GM12878 (cell line): ENCODE results near the gene MARCHF2. TPM values are rescaled to one million over a fixed set of nuclear protein-coding genes. Genes with fewer than 3 reads are reported as not detected.

Source experiments
- ATAC-seq: fragments of 200-7000 bp; cut with Tn5 transposase; 3 replicates; pipeline ENCODE4 v1.9.1; 2020; ENCODE audit warnings: mild to moderate bottlenecking, moderate library complexity
- BruUV-seq: library from RNA; stranded (reverse); fragments of 400-500 nt; replicated peaks from 2 replicates; lab custom pipeline; 2021; lab: Mats Ljungman, UMichigan
- CTCF ChIA-PET: fragments of 300-600 bp; sonication (Branson Sonifier 250); formaldehyde crosslinking; extraction: SDS; loops from one replicate; lab custom pipeline; 2021; ENCODE audit warnings: inconsistent platforms; lab: Yijun Ruan, JAX
- POLR2A ChIA-PET: fragments of 350-600 bp; formaldehyde crosslinking; extraction: SDS; loops from one replicate; lab custom pipeline; 2021; ENCODE audit warnings: inconsistent platforms; lab: Charles Lee
- RAD21 ChIA-PET: fragments of 300-600 bp; sonication (Branson Sonifier 250); formaldehyde crosslinking; loops from one replicate; lab custom pipeline; 2023; ENCODE audit warnings: antibody characterized with exemption; ENCODE audit not compliant: unreplicated experiment; lab: Charles Lee
- SMC1A ChIA-PET: fragments of 300-600 bp; sonication (Branson Sonifier 250); formaldehyde crosslinking; loops from one replicate; lab custom pipeline; 2023; ENCODE audit not compliant: unreplicated experiment, uncharacterized antibody; lab: Charles Lee
- DNase-seq: peaks from one replicate; pipeline ENCODE4 v3.0.0-alpha.2; 2011; ENCODE audit warnings: low read depth, low spot score
- FAIRE-seq: peaks from 3 replicates; lab custom pipeline; 2011; peaks lifted over from hg19 to GRCh38; lab: Jason Lieb, UNC
- H2AFZ ChIP-seq: 2 replicates; pipeline ENCODE4 v1.6.0; 2011; ENCODE audit warnings: low read depth, low read length, control low read depth; ENCODE audit not compliant: control insufficient read depth
- H3K27ac ChIP-seq: 2 replicates; pipeline ENCODE4 v1.5.1; 2011; ENCODE audit warnings: control low read depth; ENCODE audit not compliant: control insufficient read depth, insufficient read depth
- H3K27me3 ChIP-seq, 2 experiments: replicated peaks in 1 of 2; 2 replicates each; pipeline versions ENCODE4 v1.6.0 to v1.6.1; 2011; ENCODE audit warnings: low read length in 1 of 2; ENCODE audit not compliant: control insufficient read depth in 2 of 2, insufficient read depth in 2 of 2
- H3K36me3 ChIP-seq, 2 experiments: 2 replicates each; pipeline ENCODE4 v1.5.1; 2011; ENCODE audit warnings: low read length in 1 of 2; ENCODE audit not compliant: control insufficient read depth in 2 of 2, insufficient read depth in 2 of 2
- H3K4me1 ChIP-seq: 2 replicates; pipeline ENCODE4 v1.6.1; 2011; ENCODE audit warnings: mild to moderate bottlenecking, low read length, moderate library complexity, mixed read lengths; ENCODE audit not compliant: control insufficient read depth, insufficient read depth
- H3K4me2 ChIP-seq: 2 replicates; pipeline ENCODE4 v1.6.0; 2011; ENCODE audit warnings: control low read depth; ENCODE audit not compliant: control insufficient read depth, insufficient read depth
- H3K4me3 ChIP-seq: fragments of 200-600 bp; sonication (generic); 2 replicates; pipeline ENCODE4 v1.5.1; 2016
- H3K79me2 ChIP-seq: 2 replicates; pipeline ENCODE4 v1.6.0; 2011; ENCODE audit warnings: low read length; ENCODE audit not compliant: control insufficient read depth, insufficient read depth
- H3K9ac ChIP-seq: 2 replicates; pipeline ENCODE4 v1.8.0; 2011; ENCODE audit warnings: low read length, control low read depth, mixed read lengths; ENCODE audit not compliant: control insufficient read depth, insufficient read depth
- H3K9me3 ChIP-seq: replicated peaks from 3 replicates; pipeline ENCODE4 v1.5.1; 2011; ENCODE audit warnings: mild to moderate bottlenecking, low read length; ENCODE audit not compliant: control insufficient read depth, insufficient read depth
- H4K20me1 ChIP-seq: 2 replicates; pipeline ENCODE4 v1.6.0; 2011; ENCODE audit not compliant: control insufficient read depth, insufficient read depth
- ATF7 ChIP-seq: fragments of 450-650 bp; IDR thresholded peaks from 2 replicates; pipeline ENCODE4 v1.6.1; 2016; ENCODE audit warnings: low read depth, mild to moderate bottlenecking
- E2F4 ChIP-seq: IDR thresholded peaks from 2 replicates; pipeline ENCODE4 v1.6.1; 2012; ENCODE audit warnings: low read depth, low read length, improper control_type of control experiment
- ETV6 ChIP-seq, 2 experiments: fragments of 450-650 bp in 1 of 2; IDR thresholded peaks in 1 of 2; conservative IDR thresholded peaks in 1 of 2; 2 replicates each; pipeline ENCODE4 v1.6.1; 2014; ENCODE audit warnings: antibody characterized with exemption in 1 of 2, borderline replicate concordance in 1 of 2, low read depth in 1 of 2, mild to moderate bottlenecking in 1 of 2, moderate library complexity in 1 of 2
- IRF5 ChIP-seq: fragments of 450-650 bp; IDR thresholded peaks from 2 replicates; pipeline ENCODE4 v1.6.1; 2017; ENCODE audit warnings: borderline replicate concordance
- JUNB ChIP-seq: IDR thresholded peaks from 2 replicates; pipeline ENCODE4 v1.6.1; 2016; ENCODE audit warnings: antibody characterized with exemption, mild to moderate bottlenecking
- KLF5 ChIP-seq: fragments of 450-650 bp; IDR thresholded peaks from 2 replicates; pipeline ENCODE4 v1.6.1; 2014; ENCODE audit warnings: mild to moderate bottlenecking; ENCODE audit not compliant: partially characterized antibody
- NFIC ChIP-seq: IDR thresholded peaks from 2 replicates; pipeline ENCODE4 v1.6.1; 2012; ENCODE audit warnings: low read depth, mild to moderate bottlenecking, inconsistent platforms, low read length, moderate library complexity
- RAD21 ChIP-seq: IDR thresholded peaks from 2 replicates; pipeline ENCODE4 v1.6.1; 2011; ENCODE audit warnings: mild to moderate bottlenecking, low read depth, low read length, moderate library complexity; ENCODE audit not compliant: insufficient read depth
- SIN3A ChIP-seq: IDR thresholded peaks from 2 replicates; pipeline ENCODE4 v1.6.1; 2012; ENCODE audit warnings: low read depth, low read length, improper control_type of control experiment
- STAT1 ChIP-seq: fragments of 450-650 bp; conservative IDR thresholded peaks from 2 replicates; pipeline ENCODE4 v1.6.1; 2014; ENCODE audit warnings: antibody characterized with exemption, mild to moderate bottlenecking
- TCF3 ChIP-seq: IDR thresholded peaks from 2 replicates; pipeline ENCODE4 v1.6.1; 2012; ENCODE audit warnings: low read depth, mild to moderate bottlenecking, low read length, borderline replicate concordance; ENCODE audit not compliant: insufficient read depth
- WGBS: methylation state at CpG from one replicate; pipeline ENCODE4 v1.1.6; 2016; ENCODE audit warnings: low lambda C conversion rate; ENCODE audit not compliant: insufficient replicate concordance, insufficient coverage; ENCODE audit errors: missing lambda C conversion rate; 5-methylcytosine and 5-hydroxymethylcytosine counted together
- in situ Hi-C: fragments of 300-500 bp; cut with MboI; formaldehyde crosslinking; loops from 9 replicates; pipeline ENCODE4 v1.14.3; 2018; ENCODE audit warnings: mixed read lengths
- intact Hi-C: fragments of 100-400 bp; cut with micrococcal nuclease; formaldehyde crosslinking; loops from one replicate; pipeline ENCODE4 v1.14.2; 2022; ENCODE audit not compliant: unreplicated experiment
- polyA plus RNA-seq, 11 experiments: library from polyadenylated mRNA; depleted of rRNA in 4 of 11; unstranded in 6 of 11; stranded (reverse) in 5 of 11; fragments of >200 nt; fragmentation: Nextera tagmentation in 4 of 11; fragmentation: Illumina TruSeq in 1 of 11; extraction: Ambion mirVana in 4 of 11; extraction: Trizol in 1 of 11; gene quantifications; 1 replicate in 1 of 11; 2 replicates in 10 of 11; pipeline versions ENCODE4 v1.2.1 to v1.2.3, GENCODE V29; 2011 to 2016; ENCODE audit warnings: inconsistent platforms in 2 of 11, missing spikeins in 2 of 11, low read depth in 1 of 11
- total RNA-seq, 4 experiments: library from RNA; depleted of rRNA in 3 of 4; stranded (reverse); fragments of >200 nt in 3 of 4; fragmentation: Illumina TruSeq in 1 of 4; extraction: Trizol in 1 of 4; gene quantifications; 2 replicates each; pipeline versions ENCODE4 v1.2.1 to v1.2.3, GENCODE V29; 2013 to 2021

The MARCHF2 gene
- total and polyA plus RNA-seq, 10 of the 15 experiments (the other 5 are each of a cell fraction or from before 2014, with no cell fraction given), result 1.6 to 30.3 (median 10.8) TPM

GRCh38 chr19:8377598-8377997 lies 35.5 kb upstream of the MARCHF2 start:
- Histone ChIP-seq H3K27me3 (no peaks in the 10 kb centered on the region), H3K79me2 (no peaks in the 10 kb centered on the region), H3K9me3 (no peaks in the 10 kb centered on the region), H3K36me3 (no peaks in the 10 kb centered on the region), H3K9ac (no peak overlapping the region), H2AFZ (no peak overlapping the region), H3K27ac (no peak overlapping the region), H3K4me3 (no peak overlapping the region), H3K4me1 (no peaks in the 10 kb centered on the region), H3K4me2 (no peak overlapping the region), H4K20me1 (no peaks in the 10 kb centered on the region)
- no peak for TF ChIP-seq RAD21
- no peak for TF ChIP-seq JUNB
- no peak for TF ChIP-seq SIN3A
- no peak for TF ChIP-seq IRF5
- no peak for TF ChIP-seq E2F4
- TF ChIP-seq TCF3, result no peak
- no peak for TF ChIP-seq ATF7
- TF ChIP-seq NFIC, result no peak
- no peak for TF ChIP-seq STAT1
- no peak for TF ChIP-seq ETV6 (conservative IDR thresholded peaks at IDR 0.05 in 1 of 2, IDR thresholded peaks at IDR 0.05 in 1 of 2; ENCODE audit: borderline replicate concordance in 1 of 2, low read depth in 1 of 2)
- TF ChIP-seq KLF5, result no peak
- SMC1A ChIA-PET, result no interaction called here
- POLR2A ChIA-PET, result interaction anchor here (0.7 kb wide), 1 partner anchor 108 kb away, joined by 3 read pairs; no protein-coding TSS in a partner anchor
- ATAC-seq, result no peak
- in situ Hi-C loops, result no loop called here
- WGBS, result 0% methylated on average over 1 of the region's 1 CpG
- RAD21 ChIA-PET, result no interaction called here
- FAIRE-seq, result no peak
- no TSS peak for BruUV-seq
- CTCF ChIA-PET, result interaction anchor here (1.7 kb wide), 1 partner anchor 24 kb away, joined by 5 read pairs; no protein-coding TSS in a partner anchor
- DNase-seq, result no peak
- intact Hi-C loops, result no loop called here
